ENCODE measurements around the gene KY.

Gene KY

DNA sequence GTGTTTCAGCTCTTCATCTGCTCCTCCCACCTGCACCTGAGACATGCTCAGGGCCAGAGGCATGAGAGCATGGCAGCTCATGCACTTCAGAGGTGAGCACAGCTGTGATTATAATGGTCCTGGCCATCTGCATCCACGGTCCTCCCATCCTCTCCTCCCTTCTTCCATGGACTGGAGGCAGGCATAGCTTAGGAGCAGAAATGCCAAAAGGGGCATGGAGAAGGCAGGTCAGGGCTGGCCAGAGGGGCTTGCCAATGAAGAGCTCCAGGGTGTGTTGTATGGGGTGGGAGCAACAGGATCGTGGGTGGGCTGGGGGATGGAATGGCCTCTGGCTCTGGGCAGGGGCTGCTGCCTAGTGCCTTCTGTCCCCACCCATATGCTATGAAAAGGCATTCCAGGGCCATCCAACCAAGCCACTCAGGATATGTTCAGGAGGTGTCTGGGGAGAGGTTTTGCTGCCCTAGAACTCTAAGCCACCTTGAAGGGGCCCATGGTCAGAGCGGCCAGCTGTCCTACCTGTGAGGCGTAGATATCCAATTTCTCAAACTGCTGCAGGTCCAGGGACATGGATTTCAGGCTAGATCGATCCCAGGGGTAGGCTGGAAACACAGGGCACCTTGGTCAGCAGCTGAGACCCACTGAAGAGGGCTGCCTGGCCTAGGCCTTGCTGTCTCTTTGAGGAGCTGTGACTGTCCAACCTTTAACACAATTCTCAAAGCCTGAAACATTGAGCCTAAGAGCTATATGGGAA is 26.1 kb downstream of the KY start:
- H3K27me3 ChIP-seq (replicated peaks), result no peaks in the 10 kb centered on the region
- no peak overlapping the region for H3K27ac ChIP-seq
- H3K4me3 ChIP-seq (ENCODE audit: low read depth, low read length), result no peak overlapping the region
- no peak for DNase-seq
- in situ Hi-C loops (cut with HindIII; ENCODE audit: low pct_ligation_motif_present, low sequenced_read_pairs), result no loop called here
- TF ChIP-seq, protein P1, sequence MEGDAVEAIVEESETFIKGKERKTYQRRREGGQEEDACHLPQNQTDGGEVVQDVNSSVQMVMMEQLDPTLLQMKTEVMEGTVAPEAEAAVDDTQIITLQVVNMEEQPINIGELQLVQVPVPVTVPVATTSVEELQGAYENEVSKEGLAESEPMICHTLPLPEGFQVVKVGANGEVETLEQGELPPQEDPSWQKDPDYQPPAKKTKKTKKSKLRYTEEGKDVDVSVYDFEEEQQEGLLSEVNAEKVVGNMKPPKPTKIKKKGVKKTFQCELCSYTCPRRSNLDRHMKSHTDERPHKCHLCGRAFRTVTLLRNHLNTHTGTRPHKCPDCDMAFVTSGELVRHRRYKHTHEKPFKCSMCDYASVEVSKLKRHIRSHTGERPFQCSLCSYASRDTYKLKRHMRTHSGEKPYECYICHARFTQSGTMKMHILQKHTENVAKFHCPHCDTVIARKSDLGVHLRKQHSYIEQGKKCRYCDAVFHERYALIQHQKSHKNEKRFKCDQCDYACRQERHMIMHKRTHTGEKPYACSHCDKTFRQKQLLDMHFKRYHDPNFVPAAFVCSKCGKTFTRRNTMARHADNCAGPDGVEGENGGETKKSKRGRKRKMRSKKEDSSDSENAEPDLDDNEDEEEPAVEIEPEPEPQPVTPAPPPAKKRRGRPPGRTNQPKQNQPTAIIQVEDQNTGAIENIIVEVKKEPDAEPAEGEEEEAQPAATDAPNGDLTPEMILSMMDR (IDR thresholded peaks at IDR 0.05; ENCODE audit: low read depth, low read length, missing control alignments), result no peak
- H3K36me3 ChIP-seq (replicated peaks), result no peaks in the 10 kb centered on the region

DNA sequence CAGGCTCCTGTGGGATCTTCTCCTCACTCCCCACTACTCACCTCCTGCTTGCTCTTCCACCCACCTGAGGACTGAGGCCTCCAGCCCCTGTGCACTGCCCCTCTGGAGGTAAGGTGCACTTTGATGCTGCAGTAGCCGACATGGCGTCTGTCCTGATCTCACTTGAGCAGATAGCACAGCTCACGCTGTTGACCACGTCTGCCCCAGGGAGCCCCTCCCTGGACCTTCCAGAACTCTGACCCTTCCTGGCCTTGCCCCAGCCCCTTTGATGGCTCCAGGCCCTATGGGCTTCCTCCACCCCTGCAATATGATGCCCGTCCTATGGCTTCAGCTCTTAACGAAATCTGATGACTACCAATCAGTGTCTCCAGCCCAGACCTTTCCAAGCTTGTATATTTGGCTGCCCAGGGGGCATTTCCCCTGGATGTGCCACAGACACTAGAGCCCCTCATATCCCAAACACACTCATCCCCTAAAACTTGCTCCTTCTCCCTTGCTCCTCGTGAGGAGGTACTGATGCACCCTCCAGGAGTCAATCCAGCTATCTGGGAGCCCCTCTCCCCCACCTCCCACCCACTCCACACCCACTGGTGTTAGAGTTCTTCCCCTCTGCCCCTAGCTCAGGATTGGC is 27.1 kb downstream of the KY start:
- H3K4me3 ChIP-seq (ENCODE audit: low read depth, low read length), result no peak overlapping the region
- no peaks in the 10 kb centered on the region for H3K27me3 ChIP-seq (replicated peaks)
- no peak for DNase-seq
- in situ Hi-C loops (cut with HindIII; ENCODE audit: low pct_ligation_motif_present, low sequenced_read_pairs), result no loop called here
- TF ChIP-seq, protein P1 (IDR thresholded peaks at IDR 0.05; ENCODE audit: low read depth, low read length, missing control alignments), result no peak
- no peak overlapping the region for H3K27ac ChIP-seq
- H3K36me3 ChIP-seq (replicated peaks), result no peaks in the 10 kb centered on the region

DNA sequence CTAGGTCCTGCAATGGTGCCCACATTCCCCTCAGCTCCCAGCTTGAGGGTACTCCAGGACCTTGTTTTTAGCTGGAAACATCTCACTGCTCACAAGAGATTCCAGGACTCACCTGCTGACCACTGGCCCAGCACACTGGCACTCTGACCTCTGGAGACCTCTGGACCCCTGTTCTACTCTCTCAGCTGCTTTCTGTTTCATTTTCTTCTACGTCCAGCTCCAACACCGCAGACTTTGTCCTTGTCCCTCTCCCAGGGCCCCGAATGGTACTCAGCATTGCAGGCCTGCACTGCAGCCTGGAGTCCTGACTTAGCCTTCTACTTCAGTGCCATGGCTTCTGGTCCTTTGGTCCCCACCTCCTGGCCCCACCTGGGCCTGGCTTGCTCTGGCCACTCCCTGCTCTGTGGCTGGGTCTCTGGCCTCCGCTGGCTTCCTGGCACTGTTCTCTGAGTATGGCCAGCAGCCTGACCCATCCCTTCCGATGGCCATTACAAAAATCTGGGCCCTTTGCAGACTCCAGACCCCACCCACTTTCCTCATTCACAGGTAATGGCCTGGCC is 27.9 kb downstream of the KY start:
- Histone ChIP-seq H3K27me3 (replicated peaks) (no peaks in the 10 kb centered on the region), H3K4me3 (ENCODE audit: low read depth, low read length) (no peak overlapping the region), H3K36me3 (replicated peaks) (no peaks in the 10 kb centered on the region), H3K27ac (no peak overlapping the region)
- TF ChIP-seq, protein P1 (IDR thresholded peaks at IDR 0.05; ENCODE audit: low read depth, low read length, missing control alignments), result no peak
- in situ Hi-C loops (cut with HindIII; ENCODE audit: low pct_ligation_motif_present, low sequenced_read_pairs), result no loop called here
- no peak for DNase-seq

DNA sequence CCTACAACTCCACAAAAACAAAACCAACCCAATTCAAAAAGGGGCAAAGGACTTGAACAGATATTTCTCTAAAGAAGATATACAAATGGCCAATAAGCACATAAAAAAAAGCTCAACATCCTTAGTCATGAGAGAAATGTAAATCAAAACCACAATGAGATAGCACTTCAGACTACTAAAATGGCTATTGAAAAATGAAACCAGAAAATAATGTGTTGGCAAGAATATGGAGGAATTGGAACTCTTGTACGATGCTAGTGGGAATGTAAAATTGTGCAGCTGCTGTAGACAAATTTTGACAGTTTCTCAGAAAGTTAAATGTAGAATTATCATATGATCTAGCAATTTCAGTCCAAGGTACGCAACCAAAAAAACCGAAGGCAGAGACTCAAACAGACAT is 29.0 kb downstream of the KY start:
- H3K36me3 ChIP-seq (replicated peaks), result no peaks in the 10 kb centered on the region
- in situ Hi-C loops (cut with HindIII; ENCODE audit: low pct_ligation_motif_present, low sequenced_read_pairs), result no loop called here
- H3K4me3 ChIP-seq (ENCODE audit: low read depth, low read length), result no peak overlapping the region
- H3K27me3 ChIP-seq (replicated peaks), result no peaks in the 10 kb centered on the region
- H3K27ac ChIP-seq, result no peak overlapping the region
- TF ChIP-seq, protein P1 (IDR thresholded peaks at IDR 0.05; ENCODE audit: low read depth, low read length, missing control alignments), result no peak
- DNase-seq, result no peak

DNA sequence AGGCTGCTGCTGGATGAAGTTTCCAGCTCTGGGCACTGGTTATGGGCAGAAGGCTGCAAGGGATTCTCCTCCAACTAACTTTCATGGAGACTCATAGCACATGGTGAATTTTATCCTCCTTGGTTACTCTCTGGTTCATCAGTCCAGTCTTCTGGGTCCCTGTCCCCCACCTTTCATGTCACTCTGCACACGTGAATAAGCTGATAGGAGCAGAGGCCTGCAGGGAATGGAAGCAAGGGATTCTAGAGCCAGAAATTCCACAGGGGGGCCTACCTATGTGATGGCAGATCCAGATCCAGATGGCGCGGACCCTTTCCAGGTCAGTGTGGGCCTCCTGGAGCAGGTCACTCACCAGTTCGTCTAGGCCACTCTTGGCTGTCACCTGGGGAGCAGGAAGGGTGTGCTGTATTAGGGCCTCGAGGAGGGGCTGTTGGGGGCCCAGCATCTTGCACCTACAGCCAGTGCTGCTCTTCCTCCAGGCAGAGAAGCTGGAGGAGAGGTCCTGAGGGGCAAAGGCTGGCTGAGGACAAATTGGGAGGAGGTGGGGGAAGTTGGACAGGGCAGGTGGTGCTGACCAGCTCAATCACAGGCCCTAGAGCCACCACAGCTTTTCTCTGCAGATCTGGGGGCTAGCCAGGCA is 30.2 kb downstream of the KY start:
- no peak for DNase-seq
- Histone ChIP-seq H3K36me3 (replicated peaks) (no peaks in the 10 kb centered on the region), H3K27ac (no peak overlapping the region), H3K4me3 (ENCODE audit: low read depth, low read length) (no peak overlapping the region), H3K27me3 (replicated peaks) (no peaks in the 10 kb centered on the region)
- in situ Hi-C loops (cut with HindIII; ENCODE audit: low pct_ligation_motif_present, low sequenced_read_pairs), result no loop called here
- TF ChIP-seq, protein P1 (IDR thresholded peaks at IDR 0.05; ENCODE audit: low read depth, low read length, missing control alignments), result no peak

All from brain microvascular endothelial cell (primary cell).